Neural progenitor cell (in vitro differentiated cells): ENCODE data around the gene IL17REL. TPM values are rescaled to one million over a fixed set of nuclear protein-coding genes. Genes with fewer than 3 reads are reported as not detected.
A peak's percentile ranks its signal among the peaks of the same experiment; 100 is the strongest.

Source experiments
- DNase-seq: peaks from one replicate; pipeline ENCODE4 v3.0.0-alpha.2; 2016; ENCODE audit warnings: low spot score
- H2AFZ ChIP-seq: fragments of 200-600 bp; sonication (generic); replicated peaks from 2 replicates; pipeline ENCODE4 v1.6.1; 2016; ENCODE audit warnings: antibody characterized with exemption
- H3F3A ChIP-seq: fragments of 200-600 bp; sonication (generic); 2 replicates; pipeline ENCODE4 v1.6.1; 2016; ENCODE audit warnings: antibody characterized with exemption, low read depth
- H3K27ac ChIP-seq: fragments of 200-600 bp; sonication (generic); 2 replicates; pipeline ENCODE4 v1.5.1; 2016; ENCODE audit warnings: mild to moderate bottlenecking
- H3K27me3 ChIP-seq: fragments of 200-600 bp; sonication (generic); 2 replicates; pipeline ENCODE4 v1.6.1; 2016; ENCODE audit warnings: mild to moderate bottlenecking, moderate library complexity
- H3K36me3 ChIP-seq: fragments of 200-600 bp; sonication (generic); 2 replicates; pipeline ENCODE4 v1.5.1; 2016
- H3K4me1 ChIP-seq: fragments of 200-600 bp; sonication (generic); 2 replicates; pipeline ENCODE4 v1.6.1; 2016; ENCODE audit warnings: mixed run types
- H3K4me2 ChIP-seq: fragments of 200-600 bp; sonication (generic); 2 replicates; pipeline ENCODE4 v1.6.1; 2016
- H3K4me3 ChIP-seq: fragments of 200-600 bp; sonication (generic); 2 replicates; pipeline ENCODE4 v1.5.1; 2016
- H3K79me2 ChIP-seq: fragments of 200-600 bp; sonication (generic); 2 replicates; pipeline ENCODE4 v1.6.1; 2016; ENCODE audit warnings: low read depth
- H3K9ac ChIP-seq: fragments of 200-600 bp; sonication (generic); 2 replicates; pipeline ENCODE4 v1.6.1; 2016
- H3K9me3 ChIP-seq: fragments of 200-600 bp; sonication (generic); 2 replicates; pipeline ENCODE4 v1.5.1; 2016; ENCODE audit warnings: low read depth
- H4K20me1 ChIP-seq: fragments of 200-600 bp; sonication (generic); 2 replicates; pipeline ENCODE4 v1.6.1; 2016; ENCODE audit warnings: low read depth
- H3K27ac Mint-ChIP-seq: 3 replicates; pipeline ENCODE4 v1.8.0; 2021; ENCODE audit warnings: mixed read lengths
- H3K27me3 Mint-ChIP-seq: 2 replicates; pipeline ENCODE4 v1.8.0; 2022; ENCODE audit warnings: low read depth, mild to moderate bottlenecking, inconsistent platforms, moderate library complexity, mixed read lengths; ENCODE audit not compliant: insufficient read depth
- H3K36me3 Mint-ChIP-seq: 3 replicates; pipeline ENCODE4 v1.8.0; 2021; ENCODE audit warnings: mixed read lengths
- H3K4me1 Mint-ChIP-seq: 3 replicates; pipeline ENCODE4 v1.8.0; 2021; ENCODE audit warnings: mixed read lengths
- H3K4me3 Mint-ChIP-seq: 3 replicates; pipeline ENCODE4 v1.8.0; 2021; ENCODE audit warnings: mild to moderate bottlenecking, moderate library complexity, mixed read lengths
- H3K9me3 Mint-ChIP-seq: 3 replicates; pipeline ENCODE4 v1.8.0; 2020; ENCODE audit warnings: mixed read lengths
- CTCF ChIP-seq: fragments of 200-600 bp; sonication (generic); IDR thresholded peaks from 2 replicates; pipeline ENCODE4 v1.5.1; 2017; ENCODE audit warnings: antibody characterized with exemption, mild to moderate bottlenecking
- EZH2 ChIP-seq: fragments of 200-600 bp; sonication (generic); IDR thresholded peaks from 2 replicates; pipeline ENCODE4 v1.6.1; 2017; ENCODE audit warnings: antibody characterized with exemption, mild to moderate bottlenecking, moderate library complexity
- EZH2phosphoT487 ChIP-seq: fragments of 200-600 bp; sonication (generic); IDR thresholded peaks from 2 replicates; pipeline ENCODE4 v1.6.1; 2017; ENCODE audit warnings: antibody characterized with exemption
- total RNA-seq: library from RNA; depleted of rRNA; stranded (reverse); fragments of >200 nt; gene quantifications from 2 replicates; pipeline ENCODE4 v1.2.3, GENCODE V29; 2015; ENCODE audit warnings: low replicate concordance

Gene IL17REL
- total RNA-seq, 1 donor from 2014 or later = not detected

DNA sequence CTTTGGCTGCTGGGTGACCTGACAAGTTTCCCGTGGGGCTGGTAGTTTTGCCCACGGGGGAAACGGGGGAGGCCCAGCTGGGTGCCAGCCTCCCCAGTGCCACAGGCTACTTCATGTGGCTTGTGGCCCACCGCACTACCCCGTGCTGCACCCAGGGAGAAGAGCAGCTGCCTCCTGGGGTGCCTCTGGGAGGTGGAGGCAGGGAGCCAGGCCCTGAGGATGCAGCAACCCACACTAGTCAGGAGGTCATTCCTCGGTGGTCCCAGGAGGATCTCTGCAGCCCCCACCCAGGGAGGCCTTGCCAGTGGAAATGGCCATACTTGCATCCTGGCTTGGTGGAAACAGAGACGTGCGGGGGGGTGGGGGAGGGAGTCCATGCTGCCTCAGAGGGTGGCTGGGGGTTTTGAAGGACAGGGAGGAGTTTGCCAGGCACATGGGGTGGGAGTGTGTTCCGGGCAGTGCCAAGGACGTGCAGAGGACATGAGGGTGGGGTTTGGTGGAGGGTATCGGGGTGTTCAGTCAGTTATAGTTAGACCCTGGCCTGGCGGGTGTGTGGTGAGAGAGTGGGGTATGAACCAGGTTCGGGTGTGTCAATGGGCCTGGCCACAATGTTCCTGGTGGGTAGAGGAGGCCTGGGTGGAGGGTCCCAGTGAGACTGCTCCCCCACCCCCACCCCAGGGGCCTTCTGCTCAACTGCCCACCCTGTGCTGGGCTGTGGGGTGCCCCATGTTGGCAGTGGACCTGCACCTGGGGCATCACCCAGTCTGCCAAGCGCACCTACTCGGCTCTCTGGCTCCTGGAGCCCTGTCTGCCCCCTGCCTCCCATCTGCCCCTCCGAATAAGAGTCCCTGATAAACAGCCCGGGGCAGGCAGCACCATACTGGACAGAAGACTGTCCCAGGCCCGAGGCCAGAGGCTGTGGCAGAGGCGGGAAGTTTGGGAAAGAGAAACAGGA, 48.2 kb downstream of the IL17REL start:
- peaks cover 31% of the 10 kb centered on the region for H3K79me2 ChIP-seq
- H2AFZ ChIP-seq = no peak overlapping the region
- peaks cover 2% of the 10 kb centered on the region for H3K36me3 Mint-ChIP-seq
- DNase-seq = peak; percentile 1
- H3K9ac ChIP-seq = no peak overlapping the region
- H3K27me3 ChIP-seq = peaks cover 8% of the 10 kb centered on the region
- TF ChIP-seq CTCF (no peak), EZH2 (no peak), EZH2phosphoT487 (no peak)
- H3K27me3 Mint-ChIP-seq = peaks cover 2% of the 10 kb centered on the region
- H3K4me2 ChIP-seq = no peak overlapping the region
- peak overlapping the region; percentile 42 for H3K27ac Mint-ChIP-seq
- H3K27ac ChIP-seq = no peak overlapping the region
- peaks cover 60% of the 10 kb centered on the region for H4K20me1 ChIP-seq
- H3K4me1 ChIP-seq = peaks cover 9% of the 10 kb centered on the region
- H3K4me1 Mint-ChIP-seq = peaks cover 6% of the 10 kb centered on the region
- H3F3A ChIP-seq = peaks cover under 1% of the 10 kb centered on the region
- no peaks in the 10 kb centered on the region for H3K36me3 ChIP-seq
- no peaks in the 10 kb centered on the region for H3K9me3 Mint-ChIP-seq
- H3K9me3 ChIP-seq = no peaks in the 10 kb centered on the region
- H3K4me3 ChIP-seq = no peak overlapping the region
- peak overlapping the region; percentile 72 for H3K4me3 Mint-ChIP-seq

DNA sequence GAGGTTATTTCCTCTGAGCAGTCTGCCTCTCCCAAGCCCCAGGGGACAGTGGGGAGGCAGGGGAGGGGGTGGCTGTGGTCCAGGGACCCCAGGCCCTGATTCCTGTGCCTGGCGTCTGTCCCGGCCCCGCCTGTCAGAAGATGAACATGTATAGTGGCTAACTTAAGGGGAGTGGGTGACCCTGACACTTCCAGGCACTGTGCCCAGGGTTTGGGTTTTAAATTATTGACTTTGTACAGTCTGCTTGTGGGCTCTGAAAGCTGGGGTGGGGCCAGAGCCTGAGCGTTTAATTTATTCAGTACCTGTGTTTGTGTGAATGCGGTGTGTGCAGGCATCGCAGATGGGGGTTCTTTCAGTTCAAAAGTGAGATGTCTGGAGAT, 48.9 kb downstream of the IL17REL start:
- Histone ChIP-seq H3K27ac (no peak overlapping the region), H3K36me3 (no peaks in the 10 kb centered on the region), H3K27me3 (peaks cover 8% of the 10 kb centered on the region), H2AFZ (no peak overlapping the region), H3K79me2 (peaks cover 31% of the 10 kb centered on the region), H3K9me3 (no peaks in the 10 kb centered on the region), H4K20me1 (peaks cover 60% of the 10 kb centered on the region), H3K9ac (no peak overlapping the region), H3K4me3 (no peak overlapping the region), H3K4me1 (peaks cover 9% of the 10 kb centered on the region), H3K4me2 (no peak overlapping the region), H3F3A (no peaks in the 10 kb centered on the region)
- Mint-ChIP-seq H3K4me1 (peaks cover 13% of the 10 kb centered on the region), H3K27ac (no peak overlapping the region), H3K4me3 (peak overlapping the region; percentile 72), H3K9me3 (no peaks in the 10 kb centered on the region), H3K27me3 (peaks cover 2% of the 10 kb centered on the region), H3K36me3 (peaks cover 2% of the 10 kb centered on the region)
- DNase-seq = no peak
- TF ChIP-seq EZH2 = no peak

DNA sequence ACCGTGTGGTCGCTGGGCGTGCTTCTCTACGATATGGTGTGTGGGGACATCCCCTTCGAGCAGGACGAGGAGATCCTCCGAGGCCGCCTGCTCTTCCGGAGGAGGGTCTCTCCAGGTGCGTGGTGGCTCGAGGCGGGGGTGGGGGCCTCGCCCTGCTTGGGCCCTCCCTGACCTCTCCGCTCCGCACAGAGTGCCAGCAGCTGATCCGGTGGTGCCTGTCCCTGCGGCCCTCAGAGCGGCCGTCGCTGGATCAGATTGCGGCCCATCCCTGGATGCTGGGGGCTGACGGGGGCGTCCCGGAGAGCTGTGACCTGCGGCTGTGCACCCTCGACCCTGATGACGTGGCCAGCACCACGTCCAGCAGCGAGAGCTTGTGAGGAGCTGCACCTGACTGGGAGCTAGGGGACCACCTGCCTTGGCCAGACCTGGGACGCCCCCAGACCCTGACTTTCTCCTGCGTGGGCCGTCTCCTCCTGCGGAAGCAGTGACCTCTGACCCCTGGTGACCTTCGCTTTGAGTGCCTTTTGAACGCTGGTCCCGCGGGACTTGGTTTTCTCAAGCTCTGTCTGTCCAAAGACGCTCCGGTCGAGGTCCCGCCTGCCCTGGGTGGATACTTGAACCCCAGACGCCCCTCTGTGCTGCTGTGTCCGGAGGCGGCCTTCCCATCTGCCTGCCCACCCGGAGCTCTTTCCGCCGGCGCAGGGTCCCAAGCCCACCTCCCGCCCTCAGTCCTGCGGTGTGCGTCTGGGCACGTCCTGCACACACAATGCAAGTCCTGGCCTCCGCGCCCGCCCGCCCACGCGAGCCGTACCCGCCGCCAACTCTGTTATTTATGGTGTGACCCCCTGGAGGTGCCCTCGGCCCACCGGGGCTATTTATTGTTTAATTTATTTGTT, 49.6 kb downstream of the IL17REL start:
- H3K79me2 ChIP-seq = peaks cover 31% of the 10 kb centered on the region
- Mint-ChIP-seq H3K9me3 (no peaks in the 10 kb centered on the region), H3K27me3 (peaks cover 2% of the 10 kb centered on the region), H3K27ac (no peak overlapping the region), H3K4me1 (peaks cover 11% of the 10 kb centered on the region), H3K36me3 (peaks cover 2% of the 10 kb centered on the region), H3K4me3 (peak overlapping the region; percentile 84)
- peak overlapping the region; percentile 69 for H3K4me3 ChIP-seq
- H3K27me3 ChIP-seq = peaks cover 8% of the 10 kb centered on the region
- no peak for TF ChIP-seq CTCF
- TF ChIP-seq EZH2 = no peak
- no peak for TF ChIP-seq EZH2phosphoT487
- peak overlapping the region; percentile 89 for H3K4me2 ChIP-seq
- no peak overlapping the region for H3K27ac ChIP-seq
- no peak overlapping the region for H2AFZ ChIP-seq
- H3K9ac ChIP-seq = no peak overlapping the region
- no peaks in the 10 kb centered on the region for H3K36me3 ChIP-seq
- no peaks in the 10 kb centered on the region for H3F3A ChIP-seq
- no peak for DNase-seq
- peaks cover 60% of the 10 kb centered on the region for H4K20me1 ChIP-seq
- H3K9me3 ChIP-seq = no peaks in the 10 kb centered on the region
- peaks cover 9% of the 10 kb centered on the region for H3K4me1 ChIP-seq
